Heart right ventricle (tissue), 16 donors: ENCODE data around the gene TOP2A. TPM values are rescaled to one million over a fixed set of nuclear protein-coding genes. Genes with fewer than 3 reads are reported as not detected.
A peak's percentile ranks its signal among the peaks of the same experiment; 100 is the strongest.

Source experiments
- ATAC-seq, 8 donors: fragments of 200-7000 bp; cut with Tn5 transposase; one replicate each; pipeline ENCODE4 v1.9.1; 2020; ENCODE audit warnings: mild to moderate bottlenecking in 8 of 8, moderate library complexity in 8 of 8, moderate number of reproducible peaks in 1 of 8
- DNase-seq, 2 donors: peaks; one replicate each; pipeline ENCODE4 v3.0.0-alpha.2; 2020
- H3K27ac ChIP-seq, 10 donors: fragments of 200-600 bp; sonication (generic) in 2 of 10; one replicate each; pipeline versions ENCODE4 v1.5.0 to v1.8.0; 2020 to 2022; ENCODE audit warnings: mild to moderate bottlenecking in 3 of 10
- H3K27me3 ChIP-seq, 7 donors: fragments of 200-600 bp; one replicate each; pipeline ENCODE4 v1.8.0; 2021 to 2022; ENCODE audit warnings: mild to moderate bottlenecking in 2 of 7
- H3K36me3 ChIP-seq, 9 donors: fragments of 200-600 bp; sonication (generic) in 1 of 9; one replicate each; pipeline versions ENCODE4 v1.5.0 to v1.8.0; 2020 to 2022; ENCODE audit warnings: mild to moderate bottlenecking in 2 of 9
- H3K4me1 ChIP-seq, 9 donors: fragments of 200-600 bp; sonication (generic) in 1 of 9; one replicate each; pipeline versions ENCODE4 v1.5.0 to v1.8.0; 2020 to 2022; ENCODE audit warnings: mild to moderate bottlenecking in 4 of 9
- H3K4me3 ChIP-seq, 10 donors: fragments of 200-600 bp; sonication (generic) in 2 of 10; one replicate each; pipeline versions ENCODE4 v1.5.0 to v1.8.0; 2020 to 2022; ENCODE audit warnings: mild to moderate bottlenecking in 7 of 10, moderate library complexity in 2 of 10
- H3K9me3 ChIP-seq, 11 donors: fragments of 200-600 bp in 10 of 11; sonication (generic) in 2 of 11; one replicate each; pipeline versions ENCODE4 v1.5.0 to v1.8.0; 2013 to 2022; ENCODE audit warnings: mild to moderate bottlenecking in 2 of 11, control low read depth in 1 of 11, moderate library complexity in 1 of 11
- WGBS, 2 donors: extraction: QIAGEN DNeasy Blood & Tissue Kit; methylation state at CpG; one replicate each; pipeline ENCODE4 v1.1.7; 2013; ENCODE audit warnings: inconsistent platforms in 1 of 2; 5-methylcytosine and 5-hydroxymethylcytosine counted together
- intact Hi-C, 10 donors: fragments of 100-400 bp; cut with DNase I; formaldehyde crosslinking; loops; one replicate each; pipeline versions ENCODE4 v1.11.1 to v1.14.2; 2022
- polyA plus RNA-seq, 2 donors: library from polyadenylated mRNA; stranded (reverse); fragments of 200-250 nt; gene quantifications; one replicate each; pipeline ENCODE4 v1.2.3, GENCODE V29; 2013
- total RNA-seq, 10 donors: library from RNA; stranded (reverse); fragmentation: NEBNext Ultra II Directional in 3 of 10; extraction: Animal tissue kit (Norgen Biotek cat#: 25700) in 3 of 10; gene quantifications; one replicate each; pipeline versions ENCODE4 v1.2.1 to v1.2.4, GENCODE V29; 2021 to 2023
- TF ChIP-seq, protein P1 (sequence below), 9 donors: fragments of 200-600 bp; sonication (generic) in 2 of 9; IDR thresholded peaks; one replicate each; pipeline versions ENCODE4 v1.5.0 to v1.8.0; 2021 to 2022; ENCODE audit warnings: antibody characterized with exemption in 9 of 9, mild to moderate bottlenecking in 5 of 9, moderate library complexity in 1 of 9
- donor health status: Arrhythmogenic right ventricular cardiomyopathy.
- donor health status: ischemic (EF 13 %, LVEDD 7.1; RV severe dilation, severe dysfunction).
- donor health status: healthy with polysubstance abuse.
- donor health status: DM: no; HTN: yes; CAD: no.
- donor health status: DM: no; HTN: no; CAD: no.
- donor health status: ischemic (EF 25% LVEDD 6.9; RV normal size, moderate dysfunction).
- donor health status: ischemic (EF 25% LVEDD 5.7; RV mildly dilated, moderate dysfunction).
- donor health status: healthy.
- donor health status: DM: yes; HTN: yes; CAD: no.
- donor health status: Ischemic cardiomyopathy.
- donor health status: ischemic (EF 35%, LVEDD 5.7; RV mildly dilated, moderate dysfunction).
- donor health status: nonischemic (EF 11% LVEDD 7.7; RV severe dilation, severe dysfunction).
- donor health status: DM: yes; HTN: yes; CAD: no.
- donor health status: PGD.
- donor health status: ischemic (EF 29% LVEDD 5.4; RV normal size, mild dysfunction).
- donor health status: nonischemic (EF 23%, LVEDD 6.1; RV moderate dilation, normal function).

TOP2A gene
- total and polyA plus RNA-seq, 12 donors: 0.17 to 20.0 (median 1.0) TPM

GRCh38 chr17:40453881-40454612, 36.4 kb upstream of the TOP2A start:
- Histone ChIP-seq H3K27ac (peak overlapping the region in 6 of 10 donors; percentile 6 to 98 (median 68)), H3K4me3 (no peak overlapping the region), H3K9me3 (no peaks in the 10 kb centered on the region), H3K36me3 (peaks cover 0 to 81% (median 20%) of the 10 kb centered on the region in 9 donors), H3K27me3 (no peaks in the 10 kb centered on the region), H3K4me1 (peaks cover 34 to 82% (median 74%) of the 10 kb centered on the region in 9 donors)
- 83 to 90% methylated on average over 19 of the region's 19 CpGs for WGBS, 2 donors
- no peak for ATAC-seq
- intact Hi-C loops: no loop called here
- TF ChIP-seq, protein P1, sequence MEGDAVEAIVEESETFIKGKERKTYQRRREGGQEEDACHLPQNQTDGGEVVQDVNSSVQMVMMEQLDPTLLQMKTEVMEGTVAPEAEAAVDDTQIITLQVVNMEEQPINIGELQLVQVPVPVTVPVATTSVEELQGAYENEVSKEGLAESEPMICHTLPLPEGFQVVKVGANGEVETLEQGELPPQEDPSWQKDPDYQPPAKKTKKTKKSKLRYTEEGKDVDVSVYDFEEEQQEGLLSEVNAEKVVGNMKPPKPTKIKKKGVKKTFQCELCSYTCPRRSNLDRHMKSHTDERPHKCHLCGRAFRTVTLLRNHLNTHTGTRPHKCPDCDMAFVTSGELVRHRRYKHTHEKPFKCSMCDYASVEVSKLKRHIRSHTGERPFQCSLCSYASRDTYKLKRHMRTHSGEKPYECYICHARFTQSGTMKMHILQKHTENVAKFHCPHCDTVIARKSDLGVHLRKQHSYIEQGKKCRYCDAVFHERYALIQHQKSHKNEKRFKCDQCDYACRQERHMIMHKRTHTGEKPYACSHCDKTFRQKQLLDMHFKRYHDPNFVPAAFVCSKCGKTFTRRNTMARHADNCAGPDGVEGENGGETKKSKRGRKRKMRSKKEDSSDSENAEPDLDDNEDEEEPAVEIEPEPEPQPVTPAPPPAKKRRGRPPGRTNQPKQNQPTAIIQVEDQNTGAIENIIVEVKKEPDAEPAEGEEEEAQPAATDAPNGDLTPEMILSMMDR (IDR thresholded peaks at IDR 0.05): no peak
- DNase-seq: no peak

DNA sequence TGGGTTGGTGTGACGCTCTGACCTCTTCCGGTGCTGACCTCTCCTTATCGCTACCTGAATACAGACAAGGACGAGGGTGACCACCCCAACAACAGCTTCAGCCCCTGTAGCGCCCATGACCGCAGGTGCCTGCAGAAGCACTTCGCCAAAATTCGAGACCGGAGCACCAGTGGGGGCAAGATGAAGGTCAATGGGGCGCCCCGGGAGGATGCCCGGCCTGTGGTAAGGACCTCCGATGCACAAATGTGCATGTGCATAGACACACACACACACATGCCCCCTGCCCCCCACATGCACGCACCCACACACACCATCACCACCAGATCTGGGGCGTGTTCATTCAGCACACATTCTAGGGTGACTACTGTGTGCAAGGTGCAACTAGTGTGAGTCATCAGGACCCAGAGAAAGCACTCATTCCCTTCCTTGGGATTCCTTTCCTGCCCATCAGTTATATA, 35.3 kb upstream of the TOP2A start:
- peak overlapping the region in 9 of 10 donors; percentile 64 to 99 (median 72) for H3K27ac ChIP-seq
- peaks cover 37 to 82% (median 74%) of the 10 kb centered on the region in 9 donors for H3K4me1 ChIP-seq
- no peaks in the 10 kb centered on the region for H3K9me3 ChIP-seq
- ATAC-seq (no peak), DNase-seq (no peak)
- no peaks in the 10 kb centered on the region for H3K27me3 ChIP-seq
- H3K4me3 ChIP-seq: no peak overlapping the region
- TF ChIP-seq, protein P1 (IDR thresholded peaks at IDR 0.05): no peak
- intact Hi-C loops: no loop called here
- WGBS, 2 donors: 76 to 85% methylated on average over 15 of the region's 15 CpGs
- H3K36me3 ChIP-seq: peaks cover 0 to 78% (median 20%) of the 10 kb centered on the region in 9 donors

GRCh38 chr17:40452216-40452787, 34.6 kb upstream of the TOP2A start:
- H3K4me1 ChIP-seq: peaks cover 33 to 82% (median 74%) of the 10 kb centered on the region in 9 donors
- H3K27ac ChIP-seq: peak overlapping the region; percentile 38 to 99 (median 71)
- TF ChIP-seq, protein P1 (IDR thresholded peaks at IDR 0.05): peak in 1 of 9 donors; percentile 10
- WGBS, 2 donors: 32 to 43% methylated on average over 7 of the region's 7 CpGs
- peaks cover 0 to 72% (median 19%) of the 10 kb centered on the region in 9 donors for H3K36me3 ChIP-seq
- H3K4me3 ChIP-seq: peak overlapping the region in 1 of 10 donors; percentile 4
- H3K9me3 ChIP-seq: no peaks in the 10 kb centered on the region
- intact Hi-C loops: no loop called here
- ATAC-seq (peak; percentile 49 to 81 (median 66)), DNase-seq (peak; percentile 60 to 81)
- H3K27me3 ChIP-seq: no peaks in the 10 kb centered on the region

DNA sequence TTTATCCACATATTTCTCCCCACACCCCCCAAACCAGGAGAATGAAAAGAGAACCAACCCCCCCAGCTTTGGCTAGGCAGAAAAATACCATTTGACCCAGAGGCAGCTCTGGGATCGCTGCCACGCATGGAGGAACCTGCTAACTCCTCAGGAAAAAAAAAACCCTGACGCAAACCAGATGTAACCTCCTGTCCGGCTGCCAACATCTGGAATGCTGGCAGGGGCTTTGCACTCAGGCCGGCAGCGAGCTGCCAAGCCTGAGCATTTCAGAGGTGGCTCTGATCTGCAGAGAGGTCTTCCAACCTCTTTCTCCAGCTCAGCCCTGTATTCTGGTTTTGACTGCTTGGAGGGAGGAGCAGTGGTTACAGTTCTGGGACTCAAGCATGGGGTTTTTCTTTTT, 33.7 kb upstream of the TOP2A start:
- ATAC-seq: peak; percentile 54 to 79 (median 67)

More for the DNA sequence above, 33.7 kb upstream of the TOP2A start:
- TF ChIP-seq, protein P1 (IDR thresholded peaks at IDR 0.05): no peak
- Histone ChIP-seq H3K36me3 (peaks cover 0 to 63% (median 11%) of the 10 kb centered on the region in 9 donors), H3K4me1 (peaks cover 31 to 82% (median 74%) of the 10 kb centered on the region in 9 donors), H3K27ac (peak overlapping the region in 9 of 10 donors; percentile 64 to 99 (median 72)), H3K4me3 (peak overlapping the region in 1 of 10 donors; percentile 4), H3K27me3 (no peaks in the 10 kb centered on the region), H3K9me3 (no peaks in the 10 kb centered on the region)
- 6 to 8% methylated on average over 6 of the region's 6 CpGs for WGBS, 2 donors
- DNase-seq: peak; percentile 84 to 86
- intact Hi-C loops: no loop called here
